Measurements from ENCODE around the gene REST.

GRCh38 chr4:56937262-56937661 is 29.6 kb downstream of the REST start:
- TF ChIP-seq CTCF (IDR thresholded peaks at IDR 0.05; ENCODE audit: insufficient read depth, low read length) (no peak), REST (IDR thresholded peaks at IDR 0.05; ENCODE audit: insufficient replicate concordance, low read depth) (no peak)

Data from HL-60 (cell line).